ENCODE results near the gene KDM4B. TPM values are rescaled to one million over a fixed set of nuclear protein-coding genes. Genes with fewer than 3 reads are reported as not detected.

Gene KDM4B
- total and polyA plus RNA-seq, 2 of the 8 experiments (the other 6 are each of a cell fraction or from before 2014, with no cell fraction given) = 12.0 to 31.9 TPM

GRCh38 chr19:5041168-5041912 lies 72.4 kb downstream of the KDM4B start (continued):
- no peak for TF ChIP-seq NRF1 (IDR thresholded peaks at IDR 0.05; ENCODE audit: low read depth, low read length)
- TF ChIP-seq KDM5A (IDR thresholded peaks at IDR 0.05; ENCODE audit: low read length) = no peak
- TF ChIP-seq POLR2A (IDR thresholded peaks at IDR 0.05; ENCODE audit: control extremely low read depth in 1 of 2, low read depth in 2 of 2, low read length in 2 of 2) = no peak
- TF ChIP-seq GTF2F1 (IDR thresholded peaks at IDR 0.05; ENCODE audit: borderline replicate concordance, low read depth, low read length) = no peak
